HG03175 (cell line): ENCODE measurements around the gene ERMP1.

Experiments used
- ATAC-seq: cut with Tn5 transposase; IDR thresholded peaks from one replicate; pipeline ENCODE4 v1.9.1; 2021; ENCODE audit warnings: mild to moderate bottlenecking, moderate library complexity; ENCODE audit not compliant: unreplicated experiment

Gene ERMP1

DNA sequence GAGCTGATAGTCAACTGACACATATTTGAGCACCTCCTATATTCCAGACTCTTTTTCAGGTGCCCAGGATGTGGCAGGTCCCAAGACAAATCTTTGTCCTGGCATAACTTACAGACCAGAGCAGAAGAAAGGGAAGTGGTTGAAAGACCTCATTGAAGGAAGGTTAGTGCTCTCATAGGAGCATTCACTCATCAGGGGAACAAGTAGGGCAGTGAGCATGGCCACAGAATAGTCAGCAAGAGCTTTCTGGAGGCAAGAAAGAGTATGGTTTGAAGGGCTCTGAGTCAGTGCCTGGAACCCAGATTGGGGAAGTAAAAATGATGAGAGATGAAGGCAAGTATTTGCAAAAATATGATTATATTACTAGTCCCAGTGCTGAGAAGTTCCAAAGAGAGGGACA lies 25.0 kb upstream of the ERMP1 start:
- ATAC-seq, result no peak

DNA sequence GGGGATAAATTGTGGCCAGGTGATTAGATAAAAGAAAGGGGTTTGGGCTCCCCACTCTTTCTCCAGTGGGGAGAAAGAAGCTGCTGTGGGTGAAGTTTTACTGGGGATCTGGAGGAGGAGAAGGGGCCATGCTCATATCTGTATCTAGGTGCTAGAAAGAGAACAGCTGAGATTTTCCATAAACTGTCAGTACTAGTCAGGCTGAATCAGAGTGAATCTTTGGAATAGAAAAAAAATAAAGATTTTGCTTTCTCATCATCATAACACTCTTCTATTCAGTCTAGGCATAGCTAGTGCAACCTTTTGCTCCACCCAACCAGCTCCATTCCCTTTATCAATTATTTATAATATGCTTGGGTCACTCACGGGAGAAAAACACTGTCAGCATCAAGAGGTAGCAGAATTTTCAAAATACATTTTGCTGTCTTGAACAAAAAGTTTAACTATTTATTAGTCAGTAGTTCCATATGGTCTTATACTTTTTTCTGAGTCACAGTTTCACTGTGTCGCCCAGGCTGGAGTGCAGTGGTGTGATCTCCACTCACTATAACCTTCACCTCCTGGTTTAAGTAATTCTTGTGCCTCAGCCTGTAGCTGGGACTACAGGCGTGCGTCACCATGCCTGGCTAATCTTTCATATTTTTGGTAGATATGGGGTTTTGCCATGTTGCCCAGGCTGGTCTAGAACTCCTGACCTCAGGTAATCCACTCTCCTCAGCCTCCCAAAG lies 21.3 kb upstream of the ERMP1 start:
- no peak for ATAC-seq

- ATAC-seq, result no peak
Measured at GRCh38 chr9:5853617-5854016, 20.7 kb upstream of the ERMP1 start.

GRCh38 chr9:5852987-5853386 lies 20.1 kb upstream of the ERMP1 start:
- no peak for ATAC-seq

DNA sequence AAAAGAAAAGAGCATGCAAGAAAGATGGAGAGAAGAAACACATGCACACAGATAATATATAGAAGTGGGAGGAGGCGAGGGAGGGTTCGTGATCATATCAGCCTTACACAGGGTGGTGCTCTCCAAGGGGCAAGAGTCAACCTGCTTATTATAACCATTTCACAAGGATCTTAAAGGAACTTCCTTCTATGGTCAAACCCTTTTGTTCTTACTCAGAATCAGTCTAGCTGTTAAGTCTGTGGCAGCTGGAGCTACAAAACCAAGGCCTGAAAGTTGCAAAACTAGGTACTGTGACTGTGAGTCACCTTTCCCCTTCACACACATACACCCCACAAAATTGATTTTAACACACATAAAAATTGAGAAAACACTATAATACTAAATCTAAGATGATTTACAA lies 18.5 kb upstream of the ERMP1 start:
- ATAC-seq, result peak; percentile 89

GRCh38 chr9:5850724-5851122 lies 17.8 kb upstream of the ERMP1 start:
- no peak for ATAC-seq

DNA sequence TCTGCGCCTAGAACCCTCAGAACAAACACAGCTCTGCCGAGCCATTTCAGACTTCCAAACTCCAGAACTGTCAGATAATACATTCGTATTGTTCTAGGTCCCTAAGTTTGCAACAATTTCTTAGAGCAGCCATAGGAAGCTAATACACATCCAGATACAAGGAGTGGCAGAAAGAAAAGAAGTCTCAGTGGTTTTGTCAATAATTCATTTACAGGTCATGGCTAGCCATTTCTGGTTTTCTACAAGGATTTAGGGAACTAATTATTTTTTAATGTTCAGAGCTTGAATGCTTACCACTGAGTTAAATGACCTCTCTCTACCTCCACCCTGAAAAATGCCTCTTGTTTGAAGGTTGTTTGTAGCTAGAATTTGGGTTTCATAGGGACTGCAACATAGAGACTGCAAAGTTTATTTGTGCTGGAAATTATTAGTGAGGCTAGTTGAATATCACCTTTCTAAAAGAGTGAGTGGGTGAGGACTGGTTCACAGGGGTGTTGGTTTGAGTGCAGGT lies 15.5 kb upstream of the ERMP1 start:
- ATAC-seq, result peak; percentile 39

- ATAC-seq, result no peak
Measured at GRCh38 chr9:5846501-5846921, 13.6 kb upstream of the ERMP1 start.

DNA sequence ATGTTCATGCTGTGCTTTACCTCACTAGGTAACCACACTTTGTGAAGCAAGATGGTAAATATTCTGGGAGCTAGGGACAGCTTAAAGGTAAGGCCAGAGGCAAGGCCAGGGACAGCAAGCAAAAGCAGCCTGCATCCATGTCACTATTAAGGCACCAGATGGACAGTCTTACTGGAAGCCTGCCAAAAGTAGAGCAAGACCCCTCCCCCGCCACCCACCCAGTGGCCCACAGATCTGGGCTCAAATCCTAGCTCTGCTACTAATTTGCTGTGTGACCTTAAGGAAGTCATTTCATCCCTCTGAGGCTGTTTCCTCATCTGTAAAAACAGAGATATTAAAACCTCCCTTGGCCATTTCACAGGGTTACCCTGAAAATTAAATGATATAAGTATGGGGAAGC lies 13.2 kb upstream of the ERMP1 start:
- no peak for ATAC-seq

- ATAC-seq, result no peak
Measured at GRCh38 chr9:5845157-5845531, 12.2 kb upstream of the ERMP1 start.

GRCh38 chr9:5843794-5844471 lies 11.0 kb upstream of the ERMP1 start:
- no peak for ATAC-seq

DNA sequence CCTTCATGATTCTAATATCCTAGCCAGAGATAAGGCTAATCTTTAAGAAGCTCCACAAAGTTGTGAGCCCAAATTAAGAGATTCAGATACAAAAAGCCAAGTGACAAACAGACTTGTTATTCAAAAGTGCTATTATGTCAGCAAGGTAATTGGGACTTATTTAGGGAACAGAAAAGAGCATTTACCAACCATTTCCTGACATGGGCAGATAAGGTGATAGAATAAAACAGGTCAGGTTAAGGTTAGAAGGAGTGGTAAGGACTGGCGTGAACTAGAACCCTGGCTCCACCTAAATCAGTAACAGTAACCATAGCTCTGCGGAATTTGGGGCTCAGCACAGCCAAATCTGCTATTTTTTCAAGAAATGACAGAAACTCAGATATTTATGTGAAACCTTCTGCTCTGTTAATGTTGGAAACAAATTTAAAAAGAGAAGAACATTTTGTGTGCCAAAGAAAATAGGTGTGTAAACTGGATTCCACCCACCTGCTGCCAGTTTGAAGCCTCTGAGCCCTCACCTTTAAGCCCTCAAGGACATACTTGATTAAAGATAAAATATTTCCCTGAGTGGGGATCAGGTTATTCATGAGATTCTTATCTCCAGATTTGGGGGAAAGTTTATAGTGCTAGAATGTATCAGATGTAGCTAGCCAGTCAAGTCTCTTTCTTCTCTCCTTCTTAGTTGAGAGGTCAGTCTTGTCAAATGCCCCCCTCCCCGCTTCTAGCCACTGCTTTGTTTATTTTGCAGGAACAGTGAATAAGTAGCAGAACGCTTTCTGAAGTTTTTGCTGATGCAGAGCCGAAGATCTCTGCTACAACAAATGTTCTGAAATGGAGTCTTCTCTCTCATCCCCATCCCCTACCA lies 10.2 kb upstream of the ERMP1 start:
- no peak for ATAC-seq

DNA sequence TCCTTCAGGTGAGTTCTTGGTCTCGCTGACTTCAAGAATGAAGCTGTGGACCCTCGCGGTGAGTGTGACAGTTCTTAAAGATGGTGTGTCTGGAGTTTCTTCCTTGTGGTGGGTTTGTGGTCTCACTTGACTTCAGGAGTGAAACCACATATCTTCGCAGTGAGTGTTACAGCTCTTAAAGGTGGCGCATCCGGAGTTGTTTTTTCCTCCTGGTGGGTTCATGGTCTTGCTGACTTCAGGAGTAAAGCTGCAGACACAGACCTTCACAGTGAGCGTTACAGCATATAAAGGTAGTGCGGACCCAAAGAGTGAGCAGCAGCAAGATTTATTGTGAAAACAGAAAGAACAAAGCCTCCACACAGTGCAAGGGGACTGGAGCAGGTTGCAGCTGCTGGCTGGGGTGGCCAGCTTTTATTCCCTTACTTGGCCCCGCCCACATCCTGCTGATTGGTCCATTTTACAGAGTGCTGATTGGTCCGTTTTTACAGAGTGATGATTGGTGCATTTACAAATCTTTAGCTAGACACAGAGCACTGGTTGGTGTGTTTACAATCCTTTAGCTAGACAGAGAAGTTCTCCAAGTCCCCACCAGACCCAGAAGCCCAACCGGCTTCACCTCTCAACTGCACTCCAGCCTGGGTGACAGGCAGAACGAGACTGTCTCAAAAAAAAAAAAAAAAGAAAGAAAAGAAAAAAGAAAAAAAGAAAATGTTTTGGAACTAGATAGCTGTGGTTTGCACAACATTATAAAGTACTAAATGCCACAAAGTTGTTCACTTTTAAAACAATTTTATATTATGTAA lies 9.1 kb upstream of the ERMP1 start:
- no peak for ATAC-seq

DNA sequence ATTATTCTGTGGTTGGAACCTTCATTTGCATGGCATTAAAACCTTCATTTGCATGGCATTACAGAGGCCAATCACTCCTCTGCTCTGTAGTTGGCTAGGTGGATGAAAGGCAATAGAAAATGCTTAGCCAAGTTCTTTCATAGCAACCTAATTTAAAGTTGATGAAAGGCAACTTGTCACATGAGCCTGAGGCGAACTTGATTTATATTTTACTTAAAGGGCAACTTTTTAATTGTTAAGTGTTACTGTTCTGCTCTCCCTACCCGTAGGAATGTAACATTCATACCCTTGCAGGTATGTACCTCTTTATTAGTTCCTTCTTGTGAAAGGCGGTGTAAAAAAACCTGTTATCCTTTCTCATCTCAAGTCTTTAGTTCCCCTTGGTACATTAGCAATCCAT lies 7.9 kb upstream of the ERMP1 start:
- ATAC-seq, result no peak

DNA sequence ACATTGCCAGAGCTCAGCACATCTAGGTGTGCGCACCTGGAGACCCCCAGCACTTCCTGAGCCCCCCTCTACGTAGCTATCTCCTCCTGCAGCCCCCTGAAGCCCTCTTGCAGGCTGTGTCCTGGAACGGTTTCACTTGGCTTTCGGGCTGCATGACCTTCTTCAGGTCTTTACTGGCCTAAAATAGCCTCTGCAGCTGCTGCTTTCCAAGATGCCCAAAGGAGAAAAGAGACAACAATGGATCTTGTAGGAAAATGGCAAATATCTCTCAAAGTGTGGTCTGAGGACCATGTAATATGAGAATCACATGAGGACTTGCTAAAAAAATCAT lies 6.6 kb upstream of the ERMP1 start:
- ATAC-seq, result no peak

GRCh38 chr9:5838884-5839571 lies 6.1 kb upstream of the ERMP1 start:
- no peak for ATAC-seq

DNA sequence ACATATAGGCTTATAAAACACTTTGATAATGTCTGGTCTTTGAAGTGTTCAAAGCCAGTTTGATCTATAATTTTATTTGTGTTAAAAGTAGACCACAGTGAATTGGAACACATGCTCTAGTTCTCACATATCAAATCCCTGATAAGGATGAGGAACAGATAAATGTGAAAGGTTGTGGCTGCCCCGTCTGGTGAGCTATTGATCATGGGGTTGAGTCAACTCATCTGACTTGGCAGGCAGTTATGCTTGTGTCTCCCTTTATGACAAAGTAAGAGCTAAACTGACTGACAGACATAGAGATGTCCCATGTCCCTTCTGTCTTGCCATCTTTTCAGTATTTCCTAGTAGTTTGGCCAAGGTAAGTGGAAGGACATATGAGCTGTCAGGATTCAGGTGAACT lies 2.9 kb upstream of the ERMP1 start:
- no peak for ATAC-seq

DNA sequence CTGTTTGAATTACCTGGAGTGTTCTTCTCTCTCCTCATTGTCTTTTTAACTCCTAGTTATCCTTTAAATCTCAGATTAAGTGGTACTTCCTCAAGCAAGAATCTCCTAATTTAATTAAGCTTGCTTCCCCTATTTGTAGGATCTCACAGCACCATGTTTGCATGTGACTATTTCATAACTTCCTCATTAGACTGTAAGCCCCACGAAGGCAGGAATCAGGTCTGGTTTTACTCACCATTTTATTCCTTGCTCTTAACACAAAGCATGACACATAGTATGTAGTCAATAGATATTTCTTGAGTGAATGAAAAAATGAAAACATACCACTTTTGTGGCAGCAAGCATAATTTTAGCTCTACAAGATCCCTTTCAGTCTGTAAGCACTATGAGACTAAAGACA lies 1.3 kb upstream of the ERMP1 start:
- no peak for ATAC-seq

DNA sequence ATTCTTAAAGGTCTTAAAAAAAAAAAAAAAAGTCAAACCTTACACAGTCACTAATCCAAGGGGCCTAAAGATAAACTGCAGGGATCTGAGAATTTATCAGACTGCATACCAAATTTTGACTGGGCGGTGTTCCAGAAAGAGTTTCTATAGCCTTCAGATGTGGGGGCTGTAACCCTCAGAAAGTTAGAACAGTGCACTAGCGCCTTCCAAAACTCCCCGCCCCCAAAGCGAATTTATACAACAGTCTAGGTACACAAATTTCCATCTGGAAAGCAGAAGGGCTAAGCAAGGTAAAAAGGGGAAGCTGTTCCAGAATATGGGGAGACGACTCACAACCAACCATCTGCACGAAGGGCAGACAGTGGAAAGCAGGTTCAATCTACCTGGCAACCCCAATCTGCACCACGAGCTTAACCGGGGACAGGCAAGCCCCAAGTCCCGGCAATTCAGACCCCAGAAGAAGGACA lies 813 bp downstream of the ERMP1 start:
- ATAC-seq, result no peak

DNA sequence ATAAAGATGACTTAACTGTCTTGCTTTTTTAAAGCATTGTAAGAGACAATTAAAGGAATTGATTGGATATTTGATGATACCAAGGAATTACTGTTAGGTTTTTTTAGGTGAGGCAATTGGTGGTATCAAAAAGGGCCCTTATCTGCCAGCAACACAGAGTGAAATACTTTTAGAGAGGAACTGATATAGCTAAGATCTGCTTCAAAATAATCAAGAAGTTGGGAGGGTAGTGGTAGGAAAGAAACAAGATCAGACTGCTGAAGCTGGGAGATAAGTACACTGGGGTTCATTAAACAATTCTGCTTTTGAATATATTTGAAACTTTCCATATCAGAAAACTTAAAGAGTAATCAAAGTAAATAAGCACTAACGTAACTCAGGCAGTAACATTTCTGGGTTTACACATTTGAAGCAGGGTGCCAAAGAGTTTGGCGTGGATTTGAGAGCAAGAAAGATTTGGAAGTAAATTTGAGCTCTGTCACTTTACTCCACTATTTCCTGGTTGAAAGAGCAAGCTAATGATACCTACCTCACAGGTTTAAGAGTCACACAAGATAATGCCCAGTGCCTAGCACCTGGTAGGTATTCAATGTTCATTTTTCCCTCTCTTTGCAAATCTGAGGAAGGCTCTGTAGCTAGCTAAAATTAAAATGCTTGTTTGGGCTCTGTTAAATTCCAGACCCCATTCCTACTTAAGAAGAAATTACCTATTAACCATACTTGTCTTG lies 6.9 kb downstream of the ERMP1 start:
- no peak for ATAC-seq
